ENCODE measurements around the gene NREP. TPM values are rescaled to one million over a fixed set of nuclear protein-coding genes. Genes with fewer than 3 reads are reported as not detected.

The NREP gene
- total RNA-seq, 1 experiment from 2014 or later: 6.0 TPM

DNA sequence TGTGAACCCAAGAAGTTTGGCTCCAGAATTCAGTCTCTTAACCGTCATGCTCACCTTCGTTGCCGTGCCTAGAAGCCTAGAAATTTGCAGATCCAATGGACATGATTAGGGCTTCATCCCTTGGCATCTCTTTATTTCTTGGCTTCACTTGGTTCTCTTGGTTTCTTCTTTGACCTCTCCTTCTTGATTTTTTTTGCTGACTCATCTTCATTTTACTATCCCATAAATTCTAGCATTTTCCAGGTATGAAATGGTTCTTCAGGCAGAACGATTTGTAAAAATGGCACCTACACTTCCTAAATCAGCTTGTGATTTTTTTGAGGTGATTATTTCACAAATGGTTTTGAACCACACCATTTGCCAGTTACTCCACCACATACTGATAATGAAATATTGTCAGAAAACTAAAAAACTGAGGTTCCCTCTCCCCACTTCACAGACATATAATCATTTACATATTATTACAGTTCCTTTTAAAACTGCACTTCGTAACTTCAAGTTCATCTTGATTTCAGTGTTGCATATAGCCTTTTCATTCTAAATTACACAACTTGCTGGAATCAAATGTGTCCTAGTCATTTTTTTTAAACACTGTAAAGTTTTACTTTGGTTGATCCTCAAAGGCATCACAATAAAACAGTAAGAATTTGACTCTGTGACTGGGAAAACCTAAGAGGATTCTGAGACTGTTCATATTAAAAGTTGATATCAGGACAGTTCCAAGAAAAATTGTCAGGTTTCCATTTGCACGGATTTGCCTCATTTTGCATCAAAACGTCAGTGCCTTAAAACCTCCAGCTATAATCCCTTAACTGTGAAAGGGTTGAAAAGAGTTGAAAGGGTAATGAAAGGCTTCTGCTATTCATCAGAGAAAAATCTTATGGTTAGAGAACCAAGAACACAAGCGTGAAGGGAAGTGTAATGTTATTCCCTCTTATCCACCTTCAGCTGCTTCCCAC lies 8.9 kb upstream of the NREP start:
- no peak overlapping the region for H2AFZ ChIP-seq (ENCODE audit: low read depth, low read length, poor library complexity, severe bottlenecking)
- H3K9ac ChIP-seq (ENCODE audit: low read length): no peak overlapping the region
- H3K36me3 ChIP-seq (ENCODE audit: control insufficient read depth in 1 of 2, insufficient read depth in 2 of 2, low read length in 2 of 2): no peaks in the 10 kb centered on the region
- no TSS peak for BruUV-seq (replicated peaks)
- ChIA-PET CTCF (no interaction called here), RAD21 (ENCODE audit: low non-redundant PET in 1 of 2, low total read pairs in 2 of 2, uncharacterized antibody in 2 of 2, unreplicated experiment in 2 of 2) (no interaction called here), POLR2A (no interaction called here)
- no peak overlapping the region for H3K27ac ChIP-seq (ENCODE audit: low read depth, low read length)
- H3K4me3 ChIP-seq (replicated peaks in 1 of 2; ENCODE audit: low read depth in 1 of 2, low read length in 2 of 2): no peak overlapping the region
- H3K9me3 ChIP-seq (ENCODE audit: control insufficient read depth in 1 of 2, insufficient read depth in 1 of 2, low read depth in 1 of 2, low read length in 2 of 2): no peaks in the 10 kb centered on the region
- no peaks in the 10 kb centered on the region for H4K20me1 ChIP-seq (ENCODE audit: insufficient read depth)
- DNase-seq (ENCODE audit: low read depth, low spot score) (no peak), ATAC-seq (no peak)
- no peaks in the 10 kb centered on the region for H3K79me2 ChIP-seq (ENCODE audit: insufficient read depth, low read length)
- no peak overlapping the region for H3K4me2 ChIP-seq (ENCODE audit: low read length)
- no peaks in the 10 kb centered on the region for H3K4me1 ChIP-seq (ENCODE audit: control insufficient read depth in 1 of 2, insufficient read depth in 2 of 2, low read length in 2 of 2)
- peaks cover 3% of the 10 kb centered on the region; the same call in 1 of the 2 replicates for H3K27me3 ChIP-seq (ENCODE audit: insufficient read depth, low read length)
- TF ChIP-seq SP1 (IDR thresholded peaks at IDR 0.05; ENCODE audit: low read depth): no peak
- TF ChIP-seq CBX3 (IDR thresholded peaks at IDR 0.05; ENCODE audit: low read depth): no peak
- TF ChIP-seq JUND (IDR thresholded peaks at IDR 0.05): no peak
- intact Hi-C loops (cut with micrococcal nuclease): no loop called here
- no peaks in the 10 kb centered on the region for H3K9me2 ChIP-seq (ENCODE audit: insufficient read depth)

DNA sequence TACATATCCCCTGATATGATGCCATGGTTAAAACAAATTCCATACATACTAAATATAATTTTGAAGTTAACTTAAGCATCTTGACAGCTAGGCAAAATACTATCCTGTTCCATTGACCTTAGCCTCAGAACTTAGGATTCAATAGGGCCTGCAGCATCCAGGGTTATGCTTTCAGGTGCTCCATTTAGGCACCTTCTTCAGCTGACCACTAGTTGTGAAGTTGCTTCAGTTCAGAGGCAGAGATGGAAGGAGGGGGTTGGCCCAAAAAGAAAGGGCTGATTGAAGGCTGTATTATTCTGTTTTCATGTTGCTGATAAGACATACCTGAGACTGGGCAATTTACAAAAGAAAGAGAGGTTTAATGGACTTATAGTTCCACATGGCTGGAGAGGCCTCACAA lies 7.0 kb upstream of the NREP start:
- H3K27me3 ChIP-seq (ENCODE audit: insufficient read depth, low read length): peaks cover 3% of the 10 kb centered on the region; the same call in 1 of the 2 replicates
- no peak overlapping the region for H3K9ac ChIP-seq (ENCODE audit: low read length)
- ChIA-PET POLR2A (no interaction called here), CTCF (no interaction called here), RAD21 (ENCODE audit: low non-redundant PET in 1 of 2, low total read pairs in 2 of 2, uncharacterized antibody in 2 of 2, unreplicated experiment in 2 of 2) (no interaction called here)
- no peaks in the 10 kb centered on the region for H3K9me2 ChIP-seq (ENCODE audit: insufficient read depth)
- no peaks in the 10 kb centered on the region for H3K79me2 ChIP-seq (ENCODE audit: insufficient read depth, low read length)
- no peaks in the 10 kb centered on the region for H4K20me1 ChIP-seq (ENCODE audit: insufficient read depth)
- intact Hi-C loops (cut with micrococcal nuclease): no loop called here
- H3K27ac ChIP-seq (ENCODE audit: low read depth, low read length): no peak overlapping the region
- no peak overlapping the region for H2AFZ ChIP-seq (ENCODE audit: low read depth, low read length, poor library complexity, severe bottlenecking)
- BruUV-seq (replicated peaks): no TSS peak
- TF ChIP-seq, protein P1, sequence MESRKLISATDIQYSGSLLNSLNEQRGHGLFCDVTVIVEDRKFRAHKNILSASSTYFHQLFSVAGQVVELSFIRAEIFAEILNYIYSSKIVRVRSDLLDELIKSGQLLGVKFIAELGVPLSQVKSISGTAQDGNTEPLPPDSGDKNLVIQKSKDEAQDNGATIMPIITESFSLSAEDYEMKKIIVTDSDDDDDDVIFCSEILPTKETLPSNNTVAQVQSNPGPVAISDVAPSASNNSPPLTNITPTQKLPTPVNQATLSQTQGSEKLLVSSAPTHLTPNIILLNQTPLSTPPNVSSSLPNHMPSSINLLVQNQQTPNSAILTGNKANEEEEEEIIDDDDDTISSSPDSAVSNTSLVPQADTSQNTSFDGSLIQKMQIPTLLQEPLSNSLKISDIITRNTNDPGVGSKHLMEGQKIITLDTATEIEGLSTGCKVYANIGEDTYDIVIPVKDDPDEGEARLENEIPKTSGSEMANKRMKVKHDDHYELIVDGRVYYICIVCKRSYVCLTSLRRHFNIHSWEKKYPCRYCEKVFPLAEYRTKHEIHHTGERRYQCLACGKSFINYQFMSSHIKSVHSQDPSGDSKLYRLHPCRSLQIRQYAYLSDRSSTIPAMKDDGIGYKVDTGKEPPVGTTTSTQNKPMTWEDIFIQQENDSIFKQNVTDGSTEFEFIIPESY (IDR thresholded peaks at IDR 0.05; ENCODE audit: extremely low read depth, insufficient replicate concordance, low read length): no peak
- TF ChIP-seq, protein P2, sequence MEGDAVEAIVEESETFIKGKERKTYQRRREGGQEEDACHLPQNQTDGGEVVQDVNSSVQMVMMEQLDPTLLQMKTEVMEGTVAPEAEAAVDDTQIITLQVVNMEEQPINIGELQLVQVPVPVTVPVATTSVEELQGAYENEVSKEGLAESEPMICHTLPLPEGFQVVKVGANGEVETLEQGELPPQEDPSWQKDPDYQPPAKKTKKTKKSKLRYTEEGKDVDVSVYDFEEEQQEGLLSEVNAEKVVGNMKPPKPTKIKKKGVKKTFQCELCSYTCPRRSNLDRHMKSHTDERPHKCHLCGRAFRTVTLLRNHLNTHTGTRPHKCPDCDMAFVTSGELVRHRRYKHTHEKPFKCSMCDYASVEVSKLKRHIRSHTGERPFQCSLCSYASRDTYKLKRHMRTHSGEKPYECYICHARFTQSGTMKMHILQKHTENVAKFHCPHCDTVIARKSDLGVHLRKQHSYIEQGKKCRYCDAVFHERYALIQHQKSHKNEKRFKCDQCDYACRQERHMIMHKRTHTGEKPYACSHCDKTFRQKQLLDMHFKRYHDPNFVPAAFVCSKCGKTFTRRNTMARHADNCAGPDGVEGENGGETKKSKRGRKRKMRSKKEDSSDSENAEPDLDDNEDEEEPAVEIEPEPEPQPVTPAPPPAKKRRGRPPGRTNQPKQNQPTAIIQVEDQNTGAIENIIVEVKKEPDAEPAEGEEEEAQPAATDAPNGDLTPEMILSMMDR (IDR thresholded peaks at IDR 0.05 in 2 of 3, conservative IDR thresholded peaks at IDR 0.05 in 1 of 3; ENCODE audit: borderline replicate concordance in 1 of 3, insufficient read depth in 1 of 3, low read depth in 2 of 3, low read length in 2 of 3): peak in 1 of 3 experiments; percentile 7; a peak in 1 of 6 replicates
- ATAC-seq (peak; percentile 49; the same call in 1 of the 2 replicates), DNase-seq (ENCODE audit: low read depth, low spot score) (no peak)
- H3K9me3 ChIP-seq (ENCODE audit: control insufficient read depth in 1 of 2, insufficient read depth in 1 of 2, low read depth in 1 of 2, low read length in 2 of 2): no peaks in the 10 kb centered on the region
- no peaks in the 10 kb centered on the region for H3K36me3 ChIP-seq (ENCODE audit: control insufficient read depth in 1 of 2, insufficient read depth in 2 of 2, low read length in 2 of 2)
- H3K4me1 ChIP-seq (ENCODE audit: control insufficient read depth in 1 of 2, insufficient read depth in 2 of 2, low read length in 2 of 2): no peaks in the 10 kb centered on the region
- H3K4me2 ChIP-seq (ENCODE audit: low read length): no peak overlapping the region
- no peak overlapping the region for H3K4me3 ChIP-seq (replicated peaks in 1 of 2; ENCODE audit: low read depth in 1 of 2, low read length in 2 of 2)
